Activated CD8-positive, alpha-beta T cell treated with anti-CD3 and anti-CD28 coated beads for 36 hours (primary cell): ENCODE data around the gene LIMS2. TPM values are rescaled to one million over a fixed set of nuclear protein-coding genes. Genes with fewer than 3 reads are reported as not detected.

Experiments used
- ATAC-seq: fragments of 200-7000 bp; cut with Tn5 transposase; one replicate; pipeline ENCODE4 v1.10.0; 2021; ENCODE audit warnings: mild to moderate bottlenecking, moderate library complexity
- CTCF ChIA-PET: fragments of 350-600 bp; sonication (Branson Sonifier 250); formaldehyde crosslinking; loops from one replicate; lab custom pipeline; 2021; ENCODE audit warnings: antibody characterized with exemption; lab: Charles Lee
- POLR2A ChIA-PET: fragments of 350-600 bp; sonication (Branson Sonifier 250); formaldehyde crosslinking; loops from one replicate; lab custom pipeline; 2021; ENCODE audit warnings: antibody characterized with exemption; lab: Charles Lee
- DNase-seq: peaks from one replicate; pipeline ENCODE4 v3.0.0-alpha.2; 2020
- H3K27ac Mint-ChIP-seq: one replicate; pipeline ENCODE4 v1.8.0; 2021; ENCODE audit warnings: mild to moderate bottlenecking, mixed read lengths
- H3K27me3 Mint-ChIP-seq: one replicate; pipeline ENCODE4 v1.8.0; 2021; ENCODE audit warnings: mixed read lengths
- H3K36me3 Mint-ChIP-seq: one replicate; pipeline ENCODE4 v1.8.0; 2021; ENCODE audit warnings: low read depth, mixed read lengths
- H3K4me1 Mint-ChIP-seq: one replicate; pipeline ENCODE4 v1.8.0; 2021; ENCODE audit warnings: low read depth, mixed read lengths
- H3K4me3 Mint-ChIP-seq: one replicate; pipeline ENCODE4 v1.8.0; 2021; ENCODE audit warnings: mild to moderate bottlenecking, moderate library complexity, mixed read lengths
- H3K9me3 Mint-ChIP-seq: one replicate; pipeline ENCODE4 v1.8.0; 2021; ENCODE audit warnings: mixed read lengths
- CTCF ChIP-seq: fragments of 200-600 bp; IDR thresholded peaks from one replicate; pipeline ENCODE4 v1.8.0; 2022; ENCODE audit warnings: antibody characterized with exemption, mild to moderate bottlenecking
- intact Hi-C: fragments of 100-400 bp; cut with micrococcal nuclease; formaldehyde crosslinking; loops from one replicate; pipeline ENCODE4 v1.10.0; 2022
- total RNA-seq, 2 experiments: library from RNA; stranded (reverse); gene quantifications; one replicate each; pipeline ENCODE4 v1.2.3, GENCODE V29; 2021

Gene LIMS2
- total RNA-seq, 2 experiments from 2014 or later = 22.1 to 23.6 TPM

GRCh38 chr2:127659408-127660290, 15.7 kb downstream of the LIMS2 start:
- CTCF ChIA-PET = interaction anchor here (0.8 to 1.4 kb wide), 2 partner anchors 10 to 68 kb away, joined by 3 read pairs; no protein-coding TSS in a partner anchor

DNA sequence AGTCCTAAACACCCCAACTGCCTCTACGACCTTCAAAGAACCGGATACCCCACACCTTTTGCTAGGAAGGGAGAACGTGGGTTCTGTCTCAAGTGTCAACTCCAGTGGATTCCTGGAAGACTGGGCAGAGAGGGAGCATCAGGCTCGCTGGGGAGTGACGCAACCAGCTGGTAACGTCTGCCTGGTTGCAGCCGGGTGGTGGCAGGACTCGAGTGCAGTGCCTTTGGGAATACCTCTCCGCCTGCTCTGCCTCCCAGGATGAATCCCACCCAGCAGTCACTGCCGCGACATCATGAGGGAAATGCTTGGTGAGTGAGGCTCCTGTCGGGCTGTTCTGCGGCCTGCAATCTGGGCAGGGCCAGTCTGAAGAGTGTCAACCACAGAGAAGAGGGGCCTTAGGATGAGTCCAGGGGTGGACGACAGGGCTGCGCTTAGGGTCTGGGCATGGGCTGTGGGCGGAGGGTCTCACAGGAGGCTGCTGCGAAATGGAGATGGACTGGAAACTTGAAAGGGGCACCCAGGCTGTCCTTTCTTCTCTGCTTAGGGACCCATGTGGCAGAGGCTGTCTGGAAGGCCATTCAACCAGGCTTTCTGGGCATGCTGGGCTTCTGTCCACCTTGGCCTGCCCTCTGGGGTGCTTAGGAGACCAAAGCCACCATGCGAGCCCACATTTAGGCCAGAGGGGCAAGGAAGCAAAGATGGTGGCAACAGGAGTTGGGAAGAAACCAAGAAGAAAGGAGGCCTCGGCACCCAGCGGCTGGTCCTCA, 16.5 kb downstream of the LIMS2 start:
- no peaks in the 10 kb centered on the region for H3K9me3 Mint-ChIP-seq
- ATAC-seq = no peak
- ChIA-PET POLR2A (no interaction called here), CTCF (no interaction called here)
- DNase-seq = no peak
- peaks cover 16% of the 10 kb centered on the region for H3K27me3 Mint-ChIP-seq
- H3K27ac Mint-ChIP-seq = no peak overlapping the region
- no peaks in the 10 kb centered on the region for H3K36me3 Mint-ChIP-seq
- TF ChIP-seq CTCF = no peak
- H3K4me1 Mint-ChIP-seq = no peaks in the 10 kb centered on the region
- H3K4me3 Mint-ChIP-seq = no peak overlapping the region
- intact Hi-C loops = no loop called here

More at GRCh38 chr2:127659408-127660290, 15.7 kb downstream of the LIMS2 start:
- Mint-ChIP-seq H3K4me1 (no peaks in the 10 kb centered on the region), H3K27me3 (peaks cover 20% of the 10 kb centered on the region), H3K9me3 (no peaks in the 10 kb centered on the region), H3K36me3 (no peaks in the 10 kb centered on the region), H3K27ac (no peak overlapping the region), H3K4me3 (no peak overlapping the region)
- ATAC-seq = no peak
- no peak for TF ChIP-seq CTCF
- no peak for DNase-seq
- intact Hi-C loops = no loop called here
- POLR2A ChIA-PET = no interaction called here

- no peaks in the 10 kb centered on the region for H3K9me3 Mint-ChIP-seq
- intact Hi-C loops = no loop called here
- no peaks in the 10 kb centered on the region for H3K4me1 Mint-ChIP-seq
- ChIA-PET CTCF (no interaction called here), POLR2A (no interaction called here)
- peaks cover 10% of the 10 kb centered on the region for H3K27me3 Mint-ChIP-seq
- TF ChIP-seq CTCF = no peak
- no peaks in the 10 kb centered on the region for H3K36me3 Mint-ChIP-seq
- H3K27ac Mint-ChIP-seq = no peak overlapping the region
- H3K4me3 Mint-ChIP-seq = no peak overlapping the region
- ATAC-seq (no peak), DNase-seq (no peak)
These were observed 17.2 kb downstream of the LIMS2 start for GRCh38 chr2:127658146-127658545.

GRCh38 chr2:127657232-127657595, 18.1 kb downstream of the LIMS2 start:
- intact Hi-C loops = no loop called here
- Mint-ChIP-seq H3K36me3 (no peaks in the 10 kb centered on the region), H3K27me3 (peaks cover 8% of the 10 kb centered on the region), H3K9me3 (no peaks in the 10 kb centered on the region), H3K27ac (no peak overlapping the region), H3K4me3 (no peak overlapping the region), H3K4me1 (no peaks in the 10 kb centered on the region)
- DNase-seq = no peak
- TF ChIP-seq CTCF = no peak
- ChIA-PET POLR2A (interaction anchor here (0.6 kb wide), 1 partner anchor 69 kb away, joined by 3 read pairs; no protein-coding TSS in a partner anchor), CTCF (interaction anchor here (6.0 kb wide), 1 partner anchor 66 kb away, joined by 56 read pairs; no protein-coding TSS in a partner anchor)
- ATAC-seq = no peak
